Ovary (tissue), 3 donors: ENCODE measurements around the gene MT3.

Source experiments
- CTCF ChIP-seq, 3 donors: fragments of 450-650 bp in 2 of 3; fragments of 200-600 bp in 1 of 3; IDR thresholded peaks; one replicate each; pipeline versions ENCODE4 v1.5.1 to v1.8.0; 2016 to 2022; ENCODE audit warnings: antibody characterized with exemption in 3 of 3, mild to moderate bottlenecking in 1 of 3
- EP300 ChIP-seq: sonication (generic); formaldehyde crosslinking; IDR thresholded peaks from one replicate; pipeline ENCODE4 v1.6.1; 2017; ENCODE audit warnings: antibody characterized with exemption
- POLR2A ChIP-seq: fragments of 450-650 bp; IDR thresholded peaks from one replicate; pipeline ENCODE4 v1.6.1; 2017; ENCODE audit warnings: antibody characterized with exemption, mild to moderate bottlenecking, moderate library complexity
- donor health status: DM: no; HTN: no; CAD: no.

GRCh38 chr16:56542039-56542438 lies 47.3 kb upstream of the MT3 start:
- TF ChIP-seq CTCF (IDR thresholded peaks at IDR 0.05) (no peak), EP300 (no peak), POLR2A (no peak)
